ENCODE measurements around the gene STIMATE. TPM values are rescaled to one million over a fixed set of nuclear protein-coding genes. Genes with fewer than 3 reads are reported as not detected.

Gene STIMATE
- total and polyA plus RNA-seq, 4 donors: 14.0 to 24.4 (median 20.9) TPM

- no peak for DNase-seq (ENCODE audit: low spot score)
- TF ChIP-seq YY1 (IDR thresholded peaks at IDR 0.05) (no peak), ZBTB33 (IDR thresholded peaks at IDR 0.05) (no peak), ATF3 (IDR thresholded peaks at IDR 0.05) (no peak), RAD21 (IDR thresholded peaks at IDR 0.05) (no peak), SP1 (IDR thresholded peaks at IDR 0.05) (no peak), REST (IDR thresholded peaks at IDR 0.05) (no peak), EGR1 (IDR thresholded peaks at IDR 0.05; ENCODE audit: low read depth in 2 of 2) (no peak), GABPA (IDR thresholded peaks at IDR 0.05 in 1 of 2, conservative IDR thresholded peaks at IDR 0.05 in 1 of 2) (no peak), MAX (IDR thresholded peaks at IDR 0.05) (no peak), JUND (IDR thresholded peaks at IDR 0.05) (no peak), RXRA (IDR thresholded peaks at IDR 0.05) (no peak), CTCF (IDR thresholded peaks at IDR 0.05; ENCODE audit: low read depth, low read length, missing input control) (no peak), FOXA2 (IDR thresholded peaks at IDR 0.05) (no peak)
- H3K4me1 ChIP-seq (ENCODE audit: control insufficient read depth in 4 of 4, insufficient read depth in 4 of 4, low read length in 3 of 4): peaks cover 2 to 17% (median 9%) of the 10 kb centered on the region in 4 donors
Observed at GRCh38 chr3:52881871-52882270, 15.5 kb downstream of the STIMATE start.

GRCh38 chr3:52880474-52880873 lies 16.9 kb downstream of the STIMATE start:
- H3K36me3 ChIP-seq (ENCODE audit: control insufficient read depth in 4 of 4, insufficient read depth in 3 of 4, low read depth in 1 of 4, low read length in 3 of 4): peaks cover 0 to 3% (median 1%) of the 10 kb centered on the region in 4 donors
- H3K27ac ChIP-seq (ENCODE audit: low read depth in 1 of 2, low read length in 2 of 2): no peak overlapping the region
- no peak for DNase-seq (ENCODE audit: low spot score)
- peaks cover 0 to 7% (median 1%) of the 10 kb centered on the region in 4 donors for H3K4me1 ChIP-seq (ENCODE audit: control insufficient read depth in 4 of 4, insufficient read depth in 4 of 4, low read length in 3 of 4)
- 88% methylated on average over 3 of the region's 3 CpGs for WGBS
- H3K27me3 ChIP-seq (ENCODE audit: control insufficient read depth in 4 of 4, insufficient read depth in 4 of 4, low read length in 3 of 4): no peaks in the 10 kb centered on the region
- no peak overlapping the region for H3K4me3 ChIP-seq (ENCODE audit: low read depth in 1 of 3, low read length in 3 of 3)
- H3K9ac ChIP-seq (ENCODE audit: low read depth in 1 of 2, low read length in 2 of 2): no peak overlapping the region
- H3K9me3 ChIP-seq (ENCODE audit: control insufficient read depth in 4 of 4, low read length in 3 of 4): no peaks in the 10 kb centered on the region
- TF ChIP-seq RXRA (IDR thresholded peaks at IDR 0.05): no peak
- TF ChIP-seq REST (IDR thresholded peaks at IDR 0.05): no peak
- TF ChIP-seq ATF3 (IDR thresholded peaks at IDR 0.05): no peak
- no peak for TF ChIP-seq YY1 (IDR thresholded peaks at IDR 0.05)
- no peak for TF ChIP-seq FOXA2 (IDR thresholded peaks at IDR 0.05)
- no peak for TF ChIP-seq EGR1 (IDR thresholded peaks at IDR 0.05; ENCODE audit: low read depth in 2 of 2)
- TF ChIP-seq HNF4G (IDR thresholded peaks at IDR 0.05): no peak
- TF ChIP-seq JUND (IDR thresholded peaks at IDR 0.05): no peak
- no peak for TF ChIP-seq HNF4A (conservative IDR thresholded peaks at IDR 0.05)
- TF ChIP-seq MAX (IDR thresholded peaks at IDR 0.05): no peak
- TF ChIP-seq CTCF (IDR thresholded peaks at IDR 0.05; ENCODE audit: low read depth, low read length, missing input control): no peak
- TF ChIP-seq TAF1 (conservative IDR thresholded peaks at IDR 0.05): no peak

More at GRCh38 chr3:52881871-52882270, 15.5 kb downstream of the STIMATE start:
- Histone ChIP-seq H3K9me3 (ENCODE audit: control insufficient read depth in 4 of 4, low read length in 3 of 4) (no peaks in the 10 kb centered on the region), H3K27me3 (ENCODE audit: control insufficient read depth in 4 of 4, insufficient read depth in 4 of 4, low read length in 3 of 4) (no peaks in the 10 kb centered on the region), H3K36me3 (ENCODE audit: control insufficient read depth in 4 of 4, insufficient read depth in 3 of 4, low read depth in 1 of 4, low read length in 3 of 4) (peaks cover 0 to 3% (median 1%) of the 10 kb centered on the region in 4 donors), H3K9ac (ENCODE audit: low read depth in 1 of 2, low read length in 2 of 2) (no peak overlapping the region), H3K4me3 (ENCODE audit: low read depth in 1 of 3, low read length in 3 of 3) (no peak overlapping the region), H3K27ac (ENCODE audit: low read depth in 1 of 2, low read length in 2 of 2) (no peak overlapping the region)
- WGBS: 85% methylated on average over 4 of the region's 4 CpGs
